GM10266 (cell line): ENCODE measurements around the gene NAALADL2.
"Not testable (repeated sequence)": the region's sequence is repeated elsewhere in the genome, so short reads cannot be mapped to it uniquely, and the experiment has no call there.

Source experiments
- DNase-seq: peaks from one replicate; pipeline ENCODE4 v3.0.0; 2012; ENCODE audit errors: extremely low spot score
- TF ChIP-seq, protein P1 (sequence below): IDR thresholded peaks from 2 replicates; pipeline ENCODE4 v1.5.1; 2012; ENCODE audit warnings: mild to moderate bottlenecking, low read depth; ENCODE audit not compliant: control insufficient read depth, insufficient read depth; ENCODE audit errors: missing control alignments

NAALADL2 gene

DNA sequence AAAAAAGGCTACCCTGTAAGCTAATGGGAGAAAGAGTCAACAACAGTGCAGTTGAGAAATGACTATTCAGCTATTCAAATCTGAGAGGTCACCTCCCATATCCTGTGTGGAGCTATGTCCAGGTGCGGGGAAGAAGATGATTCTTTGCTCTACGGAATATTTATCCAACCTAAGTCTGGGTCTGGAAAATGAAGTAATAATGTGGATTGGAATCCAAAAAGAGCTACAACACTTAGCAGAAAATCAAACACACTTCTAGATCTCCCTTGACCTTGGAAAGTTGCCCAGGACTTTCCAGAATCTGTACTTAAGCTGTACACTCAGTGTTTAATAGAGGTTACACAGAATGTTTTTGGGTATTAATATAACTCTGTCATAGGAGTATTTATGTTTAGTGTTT is 251.9 kb downstream of the NAALADL2 start:
- DNase-seq: no peak
- TF ChIP-seq, protein P1, sequence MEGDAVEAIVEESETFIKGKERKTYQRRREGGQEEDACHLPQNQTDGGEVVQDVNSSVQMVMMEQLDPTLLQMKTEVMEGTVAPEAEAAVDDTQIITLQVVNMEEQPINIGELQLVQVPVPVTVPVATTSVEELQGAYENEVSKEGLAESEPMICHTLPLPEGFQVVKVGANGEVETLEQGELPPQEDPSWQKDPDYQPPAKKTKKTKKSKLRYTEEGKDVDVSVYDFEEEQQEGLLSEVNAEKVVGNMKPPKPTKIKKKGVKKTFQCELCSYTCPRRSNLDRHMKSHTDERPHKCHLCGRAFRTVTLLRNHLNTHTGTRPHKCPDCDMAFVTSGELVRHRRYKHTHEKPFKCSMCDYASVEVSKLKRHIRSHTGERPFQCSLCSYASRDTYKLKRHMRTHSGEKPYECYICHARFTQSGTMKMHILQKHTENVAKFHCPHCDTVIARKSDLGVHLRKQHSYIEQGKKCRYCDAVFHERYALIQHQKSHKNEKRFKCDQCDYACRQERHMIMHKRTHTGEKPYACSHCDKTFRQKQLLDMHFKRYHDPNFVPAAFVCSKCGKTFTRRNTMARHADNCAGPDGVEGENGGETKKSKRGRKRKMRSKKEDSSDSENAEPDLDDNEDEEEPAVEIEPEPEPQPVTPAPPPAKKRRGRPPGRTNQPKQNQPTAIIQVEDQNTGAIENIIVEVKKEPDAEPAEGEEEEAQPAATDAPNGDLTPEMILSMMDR: no peak

DNA sequence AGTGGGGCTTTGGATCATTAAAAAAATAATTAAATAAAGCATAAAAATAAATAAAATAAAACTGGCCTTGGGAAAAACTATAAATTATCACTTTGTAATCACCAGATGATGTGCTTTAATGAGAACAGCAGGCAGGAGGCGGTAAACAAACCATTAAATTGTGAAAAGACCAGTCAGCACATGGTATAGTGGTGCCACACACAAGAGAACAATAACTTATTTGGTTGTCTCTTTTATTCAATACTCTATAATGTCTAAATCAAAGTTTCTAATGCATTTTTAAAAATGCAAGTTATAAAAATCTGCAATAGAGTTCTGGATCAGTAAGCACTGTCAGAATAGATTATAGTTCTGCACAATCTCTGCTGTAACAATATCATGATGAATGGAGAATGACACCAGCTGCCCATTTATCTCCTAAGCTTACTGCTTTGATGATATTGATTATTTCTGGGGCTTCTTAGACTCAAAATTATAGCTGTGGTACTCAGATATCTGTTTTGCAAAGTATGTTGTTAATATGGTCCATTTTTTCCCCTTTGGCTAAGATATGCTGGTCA is 259.3 kb downstream of the NAALADL2 start:
- no peak for DNase-seq
- TF ChIP-seq, protein P1: no peak

DNA sequence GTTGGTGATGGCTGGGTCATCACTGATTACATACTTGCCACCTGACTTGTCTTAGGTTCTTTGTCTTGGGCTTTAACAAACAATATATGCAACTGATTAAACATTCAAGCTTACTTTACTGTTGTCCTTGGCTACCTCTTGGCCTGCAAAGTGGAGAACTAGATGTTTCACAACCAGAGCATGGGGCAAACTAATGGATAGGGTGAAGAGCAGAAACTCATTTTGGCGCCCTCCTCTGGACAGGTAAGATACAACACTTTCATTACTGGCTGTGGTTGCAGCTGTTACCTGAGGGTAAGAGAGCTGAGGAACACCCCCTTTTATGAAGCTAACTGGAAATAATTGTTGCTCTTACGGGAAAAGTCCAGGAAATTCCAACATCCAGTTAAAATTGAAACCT is 262.1 kb downstream of the NAALADL2 start:
- TF ChIP-seq, protein P1: peak; percentile 30
- no peak for DNase-seq

DNA sequence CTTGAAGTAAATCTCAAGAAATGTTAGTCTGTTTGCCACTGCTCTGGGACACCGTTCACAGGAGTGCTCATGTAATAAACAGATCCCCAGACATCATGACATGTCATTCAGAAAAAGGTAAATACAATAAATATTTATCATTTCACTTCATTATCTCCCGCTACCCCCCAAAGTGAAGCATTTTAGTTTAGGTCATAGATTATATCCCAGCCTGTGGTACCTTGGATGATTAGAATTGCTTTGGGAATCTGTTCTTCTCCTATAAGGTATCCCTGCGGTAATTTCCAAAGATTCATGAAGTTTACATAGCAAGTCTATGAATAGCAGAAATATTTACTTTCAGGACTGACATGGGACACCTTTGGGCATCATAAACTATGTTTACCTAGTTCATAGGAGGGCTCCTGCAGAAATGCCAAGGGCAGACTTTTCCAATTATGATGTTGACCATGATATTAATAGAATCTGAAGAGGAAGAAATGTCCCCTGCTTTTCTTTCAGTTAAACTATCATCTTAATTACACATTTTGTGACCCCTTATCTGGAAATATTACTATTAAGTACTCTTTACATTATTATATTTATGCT is 268.0 kb downstream of the NAALADL2 start:
- TF ChIP-seq, protein P1: no peak
- no peak for DNase-seq

DNA sequence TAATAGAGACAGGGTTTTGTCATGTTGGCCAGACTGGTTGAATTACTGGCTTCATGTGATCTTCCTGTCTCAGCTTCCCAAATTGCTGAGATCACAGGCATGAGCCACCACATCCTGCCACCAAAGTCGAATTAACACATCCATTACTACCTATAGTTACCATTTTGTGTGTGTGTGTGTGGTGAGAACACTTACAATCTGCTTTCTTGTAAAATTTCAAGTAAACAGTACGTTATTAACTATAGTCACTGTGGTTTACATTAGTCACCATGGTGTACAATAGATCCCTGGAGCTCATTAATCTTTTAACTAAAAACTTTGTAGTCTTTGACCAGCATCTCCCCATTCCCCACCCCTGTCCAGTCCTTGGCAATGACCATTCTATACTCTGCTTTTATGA is 270.0 kb downstream of the NAALADL2 start:
- TF ChIP-seq, protein P1: peak; percentile 4
- DNase-seq: no peak

DNA sequence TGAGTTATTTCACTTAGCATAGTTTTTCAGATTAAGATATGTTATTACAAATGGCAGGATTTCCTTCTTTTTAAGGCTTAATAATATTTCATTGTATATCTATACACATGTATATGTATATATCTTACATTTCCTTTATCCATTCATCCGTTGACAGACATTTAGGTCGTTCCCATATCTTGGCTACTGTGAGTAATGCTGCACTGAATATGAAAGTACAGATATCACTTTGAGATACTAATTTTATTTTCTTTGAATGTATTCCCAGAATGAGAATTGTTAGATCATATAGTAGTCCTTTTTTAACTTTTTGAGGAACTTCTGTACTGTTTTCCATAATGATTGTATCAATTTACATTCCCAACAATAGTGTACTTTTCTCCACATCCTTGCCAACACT is 270.4 kb downstream of the NAALADL2 start:
- TF ChIP-seq, protein P1: no peak
- DNase-seq: no peak

DNA sequence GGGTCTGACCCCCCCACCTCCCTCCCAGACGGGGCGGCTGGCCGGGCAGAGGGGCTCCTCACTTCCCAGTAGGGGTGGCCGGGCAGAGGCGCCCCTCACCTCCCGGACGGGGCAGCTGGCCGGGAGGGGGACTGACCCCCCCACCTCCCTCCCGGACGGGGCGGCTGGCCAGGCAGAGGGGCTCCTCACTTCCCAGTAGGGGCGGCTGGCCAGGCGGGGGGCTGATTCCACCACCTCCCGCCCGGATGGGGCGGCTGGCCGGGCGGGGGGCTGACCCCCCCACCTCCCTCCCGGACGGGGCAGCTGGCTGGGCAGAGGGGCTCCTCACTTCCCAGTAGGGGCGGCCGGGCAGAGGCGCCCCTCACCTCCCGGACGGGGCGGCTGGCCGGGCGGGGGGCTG is 272.7 kb downstream of the NAALADL2 start:
- DNase-seq: not testable (repeated sequence)

DNA sequence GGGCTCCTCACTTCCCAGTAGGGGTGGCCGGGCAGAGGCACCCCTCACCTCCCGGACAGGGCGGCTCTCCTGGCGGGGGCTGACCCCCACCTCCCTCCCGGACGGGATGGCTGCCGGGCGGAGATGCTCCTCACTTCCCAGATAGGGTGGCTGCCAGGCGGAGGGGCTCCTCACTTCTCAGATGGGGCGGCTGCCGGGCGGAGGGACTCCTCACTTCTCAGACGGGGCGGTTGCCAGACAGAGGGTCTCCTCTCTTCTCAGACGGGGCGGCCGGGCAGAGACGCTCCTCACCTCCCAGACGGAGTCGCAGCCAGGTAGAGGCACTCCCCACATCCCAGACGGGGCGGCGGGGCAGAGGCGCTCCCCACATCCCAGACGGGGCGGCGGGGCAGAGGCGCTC is 273.6 kb downstream of the NAALADL2 start:
- not testable (repeated sequence) for DNase-seq
